GM12875 (cell line): ENCODE measurements around the gene CUL9.

ENCODE experiments used
- H3K4me3 ChIP-seq: one replicate; pipeline ENCODE4 v1.5.1; 2011; ENCODE audit warnings: low read depth, low read length, control low read depth
- CTCF ChIP-seq: IDR thresholded peaks from 2 replicates; pipeline ENCODE4 v1.5.1; 2011; ENCODE audit warnings: low read depth, mild to moderate bottlenecking, control low read depth, inconsistent platforms, low read length, moderate library complexity, borderline replicate concordance; ENCODE audit not compliant: insufficient read depth

Gene CUL9

GRCh38 chr6:43229803-43230620 is 48.0 kb downstream of the CUL9 start:
- no peak overlapping the region for H3K4me3 ChIP-seq
- TF ChIP-seq CTCF: no peak

GRCh38 chr6:43231053-43231452 is 49.1 kb downstream of the CUL9 start:
- no peak for TF ChIP-seq CTCF
- H3K4me3 ChIP-seq: no peak overlapping the region

- no peak for TF ChIP-seq CTCF
- H3K4me3 ChIP-seq: no peak overlapping the region
These were observed 49.9 kb downstream of the CUL9 start for GRCh38 chr6:43231735-43232450.

GRCh38 chr6:43235841-43236240 is 53.8 kb downstream of the CUL9 start:
- no peak overlapping the region for H3K4me3 ChIP-seq
- TF ChIP-seq CTCF: no peak

GRCh38 chr6:43239054-43239453 is 57.1 kb downstream of the CUL9 start:
- no peak for TF ChIP-seq CTCF
- H3K4me3 ChIP-seq: no peak overlapping the region

GRCh38 chr6:43240950-43241349 is 59.0 kb downstream of the CUL9 start:
- H3K4me3 ChIP-seq: no peak overlapping the region
- TF ChIP-seq CTCF: no peak

- H3K4me3 ChIP-seq: no peak overlapping the region
- TF ChIP-seq CTCF: no peak
These were observed 59.5 kb downstream of the CUL9 start for GRCh38 chr6:43241446-43241845.
